B cell (primary cell): ENCODE results near the gene KISS1. TPM values are rescaled to one million over a fixed set of nuclear protein-coding genes. Genes with fewer than 3 reads are reported as not detected.

Source experiments
- ATAC-seq: fragments of 200-7000 bp; cut with Tn5 transposase; one replicate; pipeline ENCODE4 v1.10.0; 2021; ENCODE audit warnings: low read depth, mild to moderate bottlenecking, moderate number of reproducible peaks, moderate library complexity
- CTCF ChIA-PET: fragments of 350-600 bp; sonication (Branson Sonifier 250); formaldehyde crosslinking; loops from one replicate; lab custom pipeline; 2021; ENCODE audit warnings: antibody characterized with exemption, inconsistent platforms; lab: Charles Lee
- POLR2A ChIA-PET: fragments of 350-600 bp; sonication (Branson Sonifier 250); formaldehyde crosslinking; loops from one replicate; lab custom pipeline; 2021; ENCODE audit warnings: antibody characterized with exemption; lab: Charles Lee
- DNase-seq: peaks from one replicate; pipeline ENCODE4 v3.0.0; 2013
- H2AFZ ChIP-seq: 2 replicates; pipeline ENCODE4 v1.6.1; 2012; ENCODE audit warnings: mild to moderate bottlenecking, low read depth, low read length; ENCODE audit not compliant: insufficient read depth, poor library complexity, severe bottlenecking
- H3K27ac ChIP-seq, 2 donors: 1 replicate in 1 of 2; 2 replicates in 1 of 2; pipeline ENCODE4 v1.5.1; 2012 to 2013; ENCODE audit warnings: low read length in 2 of 2, mild to moderate bottlenecking in 2 of 2, moderate library complexity in 1 of 2
- H3K27me3 ChIP-seq, 4 experiments: fragments of 200-600 bp in 1 of 4; sonication (generic) in 1 of 4; replicated peaks in 1 of 4; 1 replicate in 2 of 4; 2 replicates in 2 of 4; pipeline versions ENCODE4 v1.6.1 to v1.7.0; 2013 to 2016; ENCODE audit warnings: low read length in 3 of 4, mild to moderate bottlenecking in 2 of 4, mixed read lengths in 1 of 4, moderate library complexity in 1 of 4; ENCODE audit not compliant: insufficient read depth in 4 of 4, control insufficient read depth in 3 of 4; ENCODE audit errors: control extremely low read depth in 1 of 4
- H3K36me3 ChIP-seq, 2 experiments: replicated peaks in 1 of 2; 1 replicate in 1 of 2; 2 replicates in 1 of 2; pipeline versions ENCODE4 v1.6.1 to v1.7.1; 2013; ENCODE audit warnings: low read length in 1 of 2; ENCODE audit not compliant: insufficient read depth in 2 of 2, control insufficient read depth in 1 of 2; ENCODE audit errors: control extremely low read depth in 1 of 2, extremely low read depth in 1 of 2
- H3K4me1 ChIP-seq, 2 donors: fragments of 200-600 bp in 1 of 2; sonication (generic) in 1 of 2; 1 replicate in 1 of 2; 2 replicates in 1 of 2; pipeline versions ENCODE4 v1.5.1 to v1.6.1; 2013 to 2017; ENCODE audit warnings: low read length in 2 of 2; ENCODE audit not compliant: control insufficient read depth in 2 of 2, insufficient read depth in 2 of 2
- H3K4me2 ChIP-seq: replicated peaks from 2 replicates; pipeline ENCODE3; 2012; ENCODE audit warnings: mild to moderate bottlenecking, low read depth, low read length; ENCODE audit not compliant: poor library complexity, severe bottlenecking
- H3K4me3 ChIP-seq, 5 experiments: fragments of 200-600 bp in 1 of 5; sonication (generic) in 1 of 5; 1 replicate in 3 of 5; 2 replicates in 2 of 5; pipeline versions ENCODE4 v1.5.1 to v1.7.0; 2011 to 2016; ENCODE audit warnings: low read length in 4 of 5, mild to moderate bottlenecking in 4 of 5, low read depth in 2 of 5, control low read depth in 1 of 5, moderate library complexity in 1 of 5; ENCODE audit not compliant: insufficient read depth in 1 of 5; ENCODE audit errors: control extremely low read depth in 1 of 5, extremely low read depth in 1 of 5
- H3K79me2 ChIP-seq: fragments of 200-600 bp; sonication (generic); one replicate; pipeline ENCODE4 v1.6.0; 2016; ENCODE audit warnings: low read length; ENCODE audit not compliant: control insufficient read depth, insufficient read depth
- H3K9ac ChIP-seq: fragments of 200-600 bp; sonication (generic); 2 replicates; pipeline ENCODE4 v1.6.1; 2017; ENCODE audit warnings: mild to moderate bottlenecking, low read length, moderate library complexity
- H3K9me3 ChIP-seq, 3 donors: one replicate each; pipeline versions ENCODE4 v1.6.1 to v1.7.1; 2013; ENCODE audit warnings: low read length in 2 of 3; ENCODE audit not compliant: control insufficient read depth in 2 of 3, insufficient read depth in 1 of 3; ENCODE audit errors: control extremely low read depth in 1 of 3
- H4K20me1 ChIP-seq: 2 replicates; pipeline ENCODE4 v1.6.0; 2012; ENCODE audit warnings: mild to moderate bottlenecking, low read length; ENCODE audit not compliant: insufficient read depth, control insufficient read depth, poor library complexity, severe bottlenecking
- H3K27ac Mint-ChIP-seq: one replicate; pipeline ENCODE4 v1.8.0; 2021; ENCODE audit warnings: mixed read lengths
- H3K27me3 Mint-ChIP-seq: one replicate; pipeline ENCODE4 v1.8.0; 2021; ENCODE audit warnings: mixed read lengths
- H3K4me1 Mint-ChIP-seq: one replicate; pipeline ENCODE4 v1.8.0; 2021; ENCODE audit warnings: mixed read lengths
- H3K4me3 Mint-ChIP-seq: one replicate; pipeline ENCODE4 v1.8.0; 2021; ENCODE audit warnings: mixed read lengths
- H3K9me3 Mint-ChIP-seq: one replicate; pipeline ENCODE4 v1.8.0; 2022; ENCODE audit warnings: mixed read lengths; ENCODE audit not compliant: insufficient read depth
- EZH2 ChIP-seq: IDR thresholded peaks from 2 replicates; pipeline ENCODE4 v1.6.1; 2012; ENCODE audit warnings: borderline replicate concordance, low read depth, mild to moderate bottlenecking, moderate library complexity, low read length; ENCODE audit not compliant: insufficient read depth, poor library complexity, severe bottlenecking
- WGBS: methylation state at CpG from one replicate; pipeline ENCODE4 v1.1.5; 2013; ENCODE audit warnings: missing lambda C conversion rate; ENCODE audit not compliant: insufficient coverage; 5-methylcytosine and 5-hydroxymethylcytosine counted together
- intact Hi-C: fragments of 100-400 bp; cut with micrococcal nuclease; formaldehyde crosslinking; loops from one replicate; pipeline ENCODE4 v1.10.0; 2022
- polyA plus RNA-seq: library from polyadenylated mRNA; depleted of rRNA; stranded (reverse); fragments of >200 nt; gene quantifications from 2 replicates; pipeline ENCODE4 v1.2.3, GENCODE V29; 2012
- total RNA-seq, 2 donors: library from RNA; stranded (reverse); fragments of 120-200 nt in 1 of 2; gene quantifications; 1 replicate in 1 of 2; 2 replicates in 1 of 2; pipeline versions ENCODE4 v1.2.3 to v1.2.4, GENCODE V29; 2013 to 2022
- TF ChIP-seq, protein P1 (sequence below): fragments of 200-600 bp; IDR thresholded peaks from one replicate; pipeline ENCODE4 v1.8.0; 2022; ENCODE audit warnings: antibody characterized with exemption, mild to moderate bottlenecking

The KISS1 gene
- total and polyA plus RNA-seq, 2 donors (not counting 1 experiment from before 2014, with no cell fraction given): not detected

DNA sequence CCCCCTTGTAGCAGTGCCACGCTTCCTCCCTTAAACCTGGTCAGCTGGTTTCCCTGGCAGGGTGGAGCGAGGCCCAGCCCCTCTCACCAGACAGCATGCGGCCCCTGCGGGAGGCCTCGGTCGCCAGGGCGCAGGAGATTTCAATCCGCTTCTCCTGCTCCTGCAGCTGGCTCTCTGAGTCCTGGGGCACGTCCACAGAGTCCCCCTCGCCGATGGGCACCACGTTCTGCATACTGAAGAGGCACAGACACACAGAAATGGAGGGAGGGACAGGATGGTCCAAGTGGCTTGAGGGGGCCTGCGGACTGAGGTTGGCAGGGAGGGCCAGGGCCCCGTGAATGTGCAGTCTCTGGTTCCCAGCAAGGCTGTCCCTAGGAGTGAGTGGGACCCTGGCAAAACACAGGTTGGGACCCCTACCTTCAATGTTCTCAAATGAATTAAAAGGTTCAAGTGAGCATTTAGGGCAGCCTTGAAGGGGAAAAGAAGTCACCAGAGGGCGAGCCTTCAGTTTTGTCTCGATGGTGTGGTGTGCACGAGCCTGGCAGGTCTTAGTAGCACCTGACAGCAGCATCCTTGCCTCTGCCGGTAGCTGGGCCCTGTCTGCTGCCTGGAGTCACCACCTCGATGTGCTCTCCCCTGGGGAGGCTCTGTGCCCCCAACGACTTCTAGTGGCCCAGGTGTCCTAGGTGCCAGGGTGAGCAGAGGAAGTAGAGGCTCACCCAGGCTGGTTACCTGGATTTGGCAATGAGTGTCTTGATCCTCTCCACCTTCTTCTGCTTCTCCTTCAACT is 31.9 kb upstream of the KISS1 start:
- POLR2A ChIA-PET: no interaction called here

DNA sequence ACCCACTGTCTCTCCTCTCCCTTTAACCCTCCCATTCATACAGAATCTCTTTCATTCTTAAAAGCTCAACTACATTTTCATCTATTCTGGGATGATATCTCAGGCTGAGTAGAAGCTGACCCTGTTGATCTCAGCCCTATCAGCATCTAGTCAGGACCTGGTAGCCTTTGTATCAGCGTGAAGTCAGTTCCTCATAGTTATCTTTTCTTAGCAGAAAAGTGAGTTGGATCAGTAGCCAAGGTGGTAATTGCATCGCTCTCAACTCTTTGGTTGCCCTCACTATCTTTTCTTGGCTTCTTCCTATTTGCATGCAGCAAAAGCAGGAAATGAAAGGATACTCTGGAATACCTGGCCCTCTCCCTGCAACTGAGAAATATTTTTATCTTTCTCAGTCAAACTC is 31.1 kb upstream of the KISS1 start:
- Mint-ChIP-seq H3K9me3 (no peaks in the 10 kb centered on the region), H3K4me3 (no peak overlapping the region), H3K27me3 (peaks cover 5% of the 10 kb centered on the region), H3K27ac (no peak overlapping the region), H3K4me1 (no peaks in the 10 kb centered on the region)
- intact Hi-C loops: no loop called here
- no peaks in the 10 kb centered on the region for H3K36me3 ChIP-seq
- no peak overlapping the region for H3K9ac ChIP-seq
- H3K4me3 ChIP-seq: no peak overlapping the region
- H3K27me3 ChIP-seq: no peaks in the 10 kb centered on the region
- H3K4me2 ChIP-seq: no peak overlapping the region
- no peak overlapping the region for H2AFZ ChIP-seq
- DNase-seq (no peak), ATAC-seq (no peak)
- H3K27ac ChIP-seq: no peak overlapping the region
- ChIA-PET POLR2A (no interaction called here), CTCF (no interaction called here)
- no peaks in the 10 kb centered on the region for H3K4me1 ChIP-seq
- H3K79me2 ChIP-seq: no peaks in the 10 kb centered on the region
- H3K9me3 ChIP-seq: no peaks in the 10 kb centered on the region
- no peaks in the 10 kb centered on the region for H4K20me1 ChIP-seq
- TF ChIP-seq, protein P1, sequence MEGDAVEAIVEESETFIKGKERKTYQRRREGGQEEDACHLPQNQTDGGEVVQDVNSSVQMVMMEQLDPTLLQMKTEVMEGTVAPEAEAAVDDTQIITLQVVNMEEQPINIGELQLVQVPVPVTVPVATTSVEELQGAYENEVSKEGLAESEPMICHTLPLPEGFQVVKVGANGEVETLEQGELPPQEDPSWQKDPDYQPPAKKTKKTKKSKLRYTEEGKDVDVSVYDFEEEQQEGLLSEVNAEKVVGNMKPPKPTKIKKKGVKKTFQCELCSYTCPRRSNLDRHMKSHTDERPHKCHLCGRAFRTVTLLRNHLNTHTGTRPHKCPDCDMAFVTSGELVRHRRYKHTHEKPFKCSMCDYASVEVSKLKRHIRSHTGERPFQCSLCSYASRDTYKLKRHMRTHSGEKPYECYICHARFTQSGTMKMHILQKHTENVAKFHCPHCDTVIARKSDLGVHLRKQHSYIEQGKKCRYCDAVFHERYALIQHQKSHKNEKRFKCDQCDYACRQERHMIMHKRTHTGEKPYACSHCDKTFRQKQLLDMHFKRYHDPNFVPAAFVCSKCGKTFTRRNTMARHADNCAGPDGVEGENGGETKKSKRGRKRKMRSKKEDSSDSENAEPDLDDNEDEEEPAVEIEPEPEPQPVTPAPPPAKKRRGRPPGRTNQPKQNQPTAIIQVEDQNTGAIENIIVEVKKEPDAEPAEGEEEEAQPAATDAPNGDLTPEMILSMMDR: no peak
- no peak for TF ChIP-seq EZH2
- WGBS: 100% methylated on average over 1 of the region's 2 CpGs

More for the DNA sequence above, 31.9 kb upstream of the KISS1 start:
- H3K4me2 ChIP-seq: no peak overlapping the region
- ATAC-seq: no peak
- H3K4me3 Mint-ChIP-seq: no peak overlapping the region
- no peaks in the 10 kb centered on the region for H3K36me3 ChIP-seq
- no peak overlapping the region for H3K27ac ChIP-seq
- TF ChIP-seq, protein P1: no peak
- no peak for TF ChIP-seq EZH2
- no peaks in the 10 kb centered on the region for H3K27me3 ChIP-seq
- H3K9me3 Mint-ChIP-seq: no peaks in the 10 kb centered on the region
- 80% methylated on average over 20 of the region's 20 CpGs for WGBS
- intact Hi-C loops: no loop called here
- no peaks in the 10 kb centered on the region for H3K4me1 ChIP-seq
- peaks cover 5% of the 10 kb centered on the region for H3K27me3 Mint-ChIP-seq
- H3K9me3 ChIP-seq: no peaks in the 10 kb centered on the region
- CTCF ChIA-PET: no interaction called here
- no peak overlapping the region for H3K27ac Mint-ChIP-seq
- no peak overlapping the region for H3K4me3 ChIP-seq
- DNase-seq: no peak
- H3K4me1 Mint-ChIP-seq: no peaks in the 10 kb centered on the region
- no peak overlapping the region for H2AFZ ChIP-seq
- H4K20me1 ChIP-seq: no peaks in the 10 kb centered on the region
- H3K9ac ChIP-seq: no peak overlapping the region
- no peaks in the 10 kb centered on the region for H3K79me2 ChIP-seq
